AG04449 (cell line): ENCODE data around the gene TOLLIP.
"Not testable (repeated sequence)": the region's sequence is repeated elsewhere in the genome, so short reads cannot be mapped to it uniquely, and the experiment has no call there.

Source experiments
- CTCF ChIA-PET: fragments of 350-600 bp; formaldehyde crosslinking; extraction: SDS; loops from one replicate; lab custom pipeline; 2021; ENCODE audit warnings: antibody characterized with exemption; lab: Yijun Ruan, JAX
- POLR2A ChIA-PET: fragments of 400-600, 350-600 bp; formaldehyde crosslinking; extraction: SDS; loops from one replicate; lab custom pipeline; 2020; ENCODE audit warnings: antibody characterized with exemption, inconsistent platforms; lab: Yijun Ruan, JAX
- DNase-seq: peaks from one replicate; pipeline ENCODE4 v3.0.0-alpha.2; 2010; ENCODE audit warnings: low read depth, low spot score
- H3K4me3 ChIP-seq: 2 replicates; pipeline ENCODE4 v1.5.1; 2011; ENCODE audit warnings: low read depth, mild to moderate bottlenecking, control low read depth, low read length
- TF ChIP-seq, protein P1 (sequence below): IDR thresholded peaks from one replicate; pipeline ENCODE4 v1.5.1; 2011; ENCODE audit warnings: mild to moderate bottlenecking, moderate library complexity, low read length, control low read depth, inconsistent platforms; ENCODE audit not compliant: insufficient read depth; ENCODE audit errors: missing control alignments

The TOLLIP gene

DNA sequence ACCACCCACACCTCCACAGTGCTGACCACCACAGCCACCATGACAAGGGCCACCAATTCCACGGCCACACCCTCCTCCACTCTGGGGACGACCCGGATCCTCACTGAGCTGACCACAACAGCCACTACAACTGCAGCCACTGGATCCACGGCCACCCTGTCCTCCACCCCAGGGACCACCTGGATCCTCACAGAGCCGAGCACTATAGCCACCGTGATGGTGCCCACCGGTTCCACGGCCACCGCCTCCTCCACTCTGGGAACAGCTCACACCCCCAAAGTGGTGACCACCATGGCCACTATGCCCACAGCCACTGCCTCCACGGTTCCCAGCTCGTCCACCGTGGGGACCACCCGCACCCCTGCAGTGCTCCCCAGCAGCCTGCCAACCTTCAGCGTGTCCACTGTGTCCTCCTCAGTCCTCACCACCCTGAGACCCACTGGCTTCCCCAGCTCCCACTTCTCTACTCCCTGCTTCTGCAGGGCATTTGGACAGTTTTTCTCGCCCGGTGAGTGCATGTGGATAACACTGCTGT, 58.1 kb downstream of the TOLLIP start:
- DNase-seq, result no peak
- ChIA-PET POLR2A (no interaction called here), CTCF (no interaction called here)
- no peak overlapping the region for H3K4me3 ChIP-seq
- TF ChIP-seq, protein P1, sequence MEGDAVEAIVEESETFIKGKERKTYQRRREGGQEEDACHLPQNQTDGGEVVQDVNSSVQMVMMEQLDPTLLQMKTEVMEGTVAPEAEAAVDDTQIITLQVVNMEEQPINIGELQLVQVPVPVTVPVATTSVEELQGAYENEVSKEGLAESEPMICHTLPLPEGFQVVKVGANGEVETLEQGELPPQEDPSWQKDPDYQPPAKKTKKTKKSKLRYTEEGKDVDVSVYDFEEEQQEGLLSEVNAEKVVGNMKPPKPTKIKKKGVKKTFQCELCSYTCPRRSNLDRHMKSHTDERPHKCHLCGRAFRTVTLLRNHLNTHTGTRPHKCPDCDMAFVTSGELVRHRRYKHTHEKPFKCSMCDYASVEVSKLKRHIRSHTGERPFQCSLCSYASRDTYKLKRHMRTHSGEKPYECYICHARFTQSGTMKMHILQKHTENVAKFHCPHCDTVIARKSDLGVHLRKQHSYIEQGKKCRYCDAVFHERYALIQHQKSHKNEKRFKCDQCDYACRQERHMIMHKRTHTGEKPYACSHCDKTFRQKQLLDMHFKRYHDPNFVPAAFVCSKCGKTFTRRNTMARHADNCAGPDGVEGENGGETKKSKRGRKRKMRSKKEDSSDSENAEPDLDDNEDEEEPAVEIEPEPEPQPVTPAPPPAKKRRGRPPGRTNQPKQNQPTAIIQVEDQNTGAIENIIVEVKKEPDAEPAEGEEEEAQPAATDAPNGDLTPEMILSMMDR, result no peak

DNA sequence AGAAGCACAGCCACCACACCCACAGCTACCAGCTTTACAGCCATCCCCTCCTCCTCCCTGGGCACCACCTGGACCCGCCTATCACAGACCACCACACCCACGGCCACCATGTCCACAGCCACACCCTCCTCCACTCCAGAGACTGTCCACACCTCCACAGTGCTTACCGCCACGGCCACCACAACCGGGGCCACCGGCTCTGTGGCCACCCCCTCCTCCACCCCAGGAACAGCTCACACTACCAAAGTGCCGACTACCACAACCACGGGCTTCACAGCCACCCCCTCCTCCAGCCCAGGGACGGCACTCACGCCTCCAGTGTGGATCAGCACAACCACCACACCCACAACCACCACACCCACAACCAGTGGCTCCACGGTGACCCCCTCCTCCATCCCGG, 59.0 kb downstream of the TOLLIP start:
- CTCF ChIA-PET, DNase-seq, POLR2A ChIA-PET, H3K4me3 ChIP-seq: not testable (repeated sequence)

GRCh38 chr11:1248951-1249350, 60.5 kb downstream of the TOLLIP start:
- DNase-seq, POLR2A ChIA-PET, H3K4me3 ChIP-seq, CTCF ChIA-PET: not testable (repeated sequence)

GRCh38 chr11:1247026-1247425, 62.4 kb downstream of the TOLLIP start:
- H3K4me3 ChIP-seq, CTCF ChIA-PET, POLR2A ChIA-PET, DNase-seq: not testable (repeated sequence)

DNA sequence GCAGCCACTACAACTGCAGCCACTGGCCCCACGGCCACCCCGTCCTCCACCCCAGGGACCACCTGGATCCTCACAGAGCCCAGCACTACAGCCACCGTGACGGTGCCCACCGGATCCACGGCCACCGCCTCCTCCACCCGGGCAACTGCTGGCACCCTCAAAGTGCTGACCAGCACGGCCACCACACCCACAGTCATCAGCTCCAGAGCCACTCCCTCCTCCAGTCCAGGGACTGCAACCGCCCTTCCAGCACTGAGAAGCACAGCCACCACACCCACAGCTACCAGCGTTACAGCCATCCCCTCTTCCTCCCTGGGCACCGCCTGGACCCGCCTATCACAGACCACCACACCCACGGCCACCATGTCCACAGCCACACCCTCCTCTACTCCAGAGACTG, 63.1 kb downstream of the TOLLIP start:
- CTCF ChIA-PET, DNase-seq, H3K4me3 ChIP-seq, POLR2A ChIA-PET: not testable (repeated sequence)

DNA sequence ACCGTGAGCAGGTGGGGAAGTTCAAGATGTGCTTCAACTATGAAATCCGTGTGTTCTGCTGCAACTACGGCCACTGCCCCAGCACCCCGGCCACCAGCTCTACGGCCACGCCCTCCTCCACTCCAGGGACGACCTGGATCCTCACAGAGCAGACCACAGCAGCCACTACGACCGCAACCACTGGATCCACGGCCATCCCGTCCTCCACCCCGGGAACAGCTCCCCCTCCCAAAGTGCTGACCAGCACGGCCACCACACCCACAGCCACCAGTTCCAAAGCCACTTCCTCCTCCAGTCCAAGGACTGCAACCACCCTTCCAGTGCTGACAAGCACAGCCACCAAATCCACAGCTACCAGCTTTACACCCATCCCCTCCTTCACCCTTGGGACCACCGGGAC, 63.7 kb downstream of the TOLLIP start:
- CTCF ChIA-PET, DNase-seq, H3K4me3 ChIP-seq, POLR2A ChIA-PET: not testable (repeated sequence)

DNA sequence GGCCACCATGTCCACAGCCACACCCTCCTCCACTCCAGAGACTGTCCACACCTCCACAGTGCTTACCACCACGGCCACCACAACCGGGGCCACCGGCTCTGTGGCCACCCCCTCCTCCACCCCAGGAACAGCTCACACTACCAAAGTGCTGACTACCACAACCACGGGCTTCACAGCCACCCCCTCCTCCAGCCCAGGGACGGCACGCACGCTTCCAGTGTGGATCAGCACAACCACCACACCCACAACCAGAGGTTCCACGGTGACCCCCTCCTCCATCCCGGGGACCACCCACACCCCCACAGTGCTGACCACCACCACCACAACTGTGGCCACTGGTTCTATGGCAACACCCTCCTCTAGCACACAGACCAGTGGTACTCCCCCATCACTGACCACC, 64.9 kb downstream of the TOLLIP start:
- CTCF ChIA-PET, H3K4me3 ChIP-seq, POLR2A ChIA-PET, DNase-seq: not testable (repeated sequence)

- DNase-seq, H3K4me3 ChIP-seq, POLR2A ChIA-PET, CTCF ChIA-PET: not testable (repeated sequence)
Measured at GRCh38 chr11:1243521-1243920, 65.9 kb downstream of the TOLLIP start.

- CTCF ChIA-PET, DNase-seq, H3K4me3 ChIP-seq, POLR2A ChIA-PET: not testable (repeated sequence)
Measured at GRCh38 chr11:1242751-1243150, 66.7 kb downstream of the TOLLIP start.

DNA sequence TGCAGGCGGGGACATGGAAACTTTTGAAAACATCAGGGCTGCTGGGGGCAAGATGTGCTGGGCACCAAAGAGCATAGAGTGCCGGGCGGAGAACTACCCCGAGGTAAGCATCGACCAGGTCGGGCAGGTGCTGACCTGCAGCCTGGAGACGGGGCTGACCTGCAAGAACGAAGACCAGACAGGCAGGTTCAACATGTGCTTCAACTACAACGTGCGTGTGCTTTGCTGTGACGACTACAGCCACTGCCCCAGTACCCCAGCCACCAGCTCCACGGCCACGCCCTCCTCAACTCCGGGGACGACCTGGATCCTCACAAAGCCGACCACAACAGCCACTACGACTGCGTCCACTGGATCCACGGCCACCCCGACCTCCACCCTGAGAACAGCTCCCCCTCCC, 67.1 kb downstream of the TOLLIP start:
- no peak overlapping the region for H3K4me3 ChIP-seq
- no peak for DNase-seq
- TF ChIP-seq, protein P1, result no peak
- ChIA-PET POLR2A (no interaction called here), CTCF (no interaction called here)

- ChIA-PET CTCF (no interaction called here), POLR2A (no interaction called here)
- no peak for DNase-seq
- TF ChIP-seq, protein P1, result no peak
- H3K4me3 ChIP-seq, result no peak overlapping the region
Measured at GRCh38 chr11:1241706-1242105, 67.7 kb downstream of the TOLLIP start.
